Esophagus muscularis mucosa (tissue), 4 donors: ENCODE results near the gene ANAPC7. TPM values are rescaled to one million over a fixed set of nuclear protein-coding genes. Genes with fewer than 3 reads are reported as not detected.

ENCODE experiments used
- DNase-seq: peaks from one replicate; pipeline ENCODE4 v3.0.0-alpha.2; 2017; ENCODE audit errors: extremely low spot score
- H3K27ac ChIP-seq, 4 donors: fragments of 200-600 bp; sonication (generic); replicated peaks in 1 of 4; 1 replicate in 3 of 4; 2 replicates in 1 of 4; pipeline ENCODE4 v1.5.1; 2016 to 2019; ENCODE audit warnings: mild to moderate bottlenecking in 1 of 4
- H3K27me3 ChIP-seq, 4 donors: fragments of 200-600 bp; sonication (generic); one replicate each; pipeline versions ENCODE4 v1.5.1 to v1.6.0; 2016 to 2019
- H3K36me3 ChIP-seq, 4 donors: fragments of 200-600 bp; sonication (generic); one replicate each; pipeline ENCODE4 v1.5.1; 2016 to 2019
- H3K4me1 ChIP-seq, 4 donors: fragments of 200-600 bp; sonication (generic); one replicate each; pipeline ENCODE4 v1.5.1; 2016 to 2019
- H3K4me3 ChIP-seq, 4 donors: fragments of 200-600 bp; sonication (generic); 1 replicate in 2 of 4; 2 replicates in 2 of 4; pipeline ENCODE4 v1.5.1; 2016 to 2019; ENCODE audit warnings: mild to moderate bottlenecking in 4 of 4, moderate library complexity in 1 of 4
- H3K9me3 ChIP-seq, 4 donors: fragments of 200-600 bp; sonication (generic); 1 replicate in 3 of 4; 2 replicates in 1 of 4; pipeline ENCODE4 v1.5.1; 2016 to 2019
- CTCF ChIP-seq, 3 experiments: fragments of 200-600 bp in 2 of 3; fragments of 450-650 bp in 1 of 3; sonication (generic) in 2 of 3; IDR thresholded peaks; one replicate each; pipeline ENCODE4 v1.5.1; 2017 to 2019; ENCODE audit warnings: antibody characterized with exemption in 3 of 3, mild to moderate bottlenecking in 2 of 3, moderate library complexity in 1 of 3
- EP300 ChIP-seq: sonication (generic); formaldehyde crosslinking; IDR thresholded peaks from one replicate; pipeline ENCODE4 v1.6.1; 2017; ENCODE audit warnings: antibody characterized with exemption
- POLR2A ChIP-seq: fragments of 450-650 bp; IDR thresholded peaks from one replicate; pipeline ENCODE4 v1.6.1; 2017; ENCODE audit warnings: antibody characterized with exemption, moderate library complexity, mild to moderate bottlenecking, low read depth
- POLR2AphosphoS5 ChIP-seq, 2 donors: sonication (generic); formaldehyde crosslinking; IDR thresholded peaks; one replicate each; pipeline ENCODE4 v1.6.1; 2017; ENCODE audit warnings: antibody characterized with exemption in 2 of 2
- WGBS: methylation state at CpG from one replicate; pipeline ENCODE4 v1.1.5; 2018; 5-methylcytosine and 5-hydroxymethylcytosine counted together
- intact Hi-C: fragments of 100-400 bp; cut with DNase I; formaldehyde crosslinking; loops from one replicate; pipeline ENCODE4 v1.15.1; 2023
- total RNA-seq, 4 donors: library from RNA; depleted of rRNA; stranded (reverse); fragments of >200 nt; gene quantifications; one replicate each; pipeline versions ENCODE4 v1.1.0 to v1.2.1, GENCODE V29; 2016

The ANAPC7 gene
- total RNA-seq, 4 donors from 2014 or later, result 32.5 to 35.0 (median 33.2) TPM

- intact Hi-C loops, result no loop called here
- Histone ChIP-seq H3K27ac (peak overlapping the region in 1 of 4 donors; percentile 54), H3K4me1 (peaks cover 12 to 70% (median 55%) of the 10 kb centered on the region in 4 donors), H3K27me3 (no peaks in the 10 kb centered on the region), H3K4me3 (no peak overlapping the region), H3K36me3 (peaks cover 22 to 58% (median 51%) of the 10 kb centered on the region in 4 donors), H3K9me3 (no peaks in the 10 kb centered on the region)
- no peak for DNase-seq
- WGBS, result 61% methylated on average over 5 of the region's 13 CpGs
- TF ChIP-seq POLR2A, result no peak
These were observed 32.7 kb downstream of the ANAPC7 start for GRCh38 chr12:110370732-110371231.

GRCh38 chr12:110369992-110370391 is 33.5 kb downstream of the ANAPC7 start:
- Histone ChIP-seq H3K27me3 (no peaks in the 10 kb centered on the region), H3K4me3 (no peak overlapping the region), H3K36me3 (peaks cover 14 to 50% (median 43%) of the 10 kb centered on the region in 4 donors), H3K4me1 (peaks cover 12 to 71% (median 55%) of the 10 kb centered on the region in 4 donors), H3K9me3 (no peaks in the 10 kb centered on the region), H3K27ac (no peak overlapping the region)
- DNase-seq, result no peak
- TF ChIP-seq POLR2A, result no peak
- no peak for TF ChIP-seq CTCF (IDR thresholded peaks at IDR 0.05)
- intact Hi-C loops, result no loop called here
- WGBS, result 98% methylated on average over 8 of the region's 8 CpGs

GRCh38 chr12:110367181-110367864 is 36.2 kb downstream of the ANAPC7 start:
- Histone ChIP-seq H3K27me3 (no peaks in the 10 kb centered on the region), H3K27ac (peak overlapping the region; percentile 52 to 70 (median 54)), H3K9me3 (no peaks in the 10 kb centered on the region), H3K4me3 (no peak overlapping the region), H3K36me3 (peaks cover 11 to 24% (median 21%) of the 10 kb centered on the region in 4 donors), H3K4me1 (peaks cover 0 to 47% (median 35%) of the 10 kb centered on the region in 4 donors)
- 54% methylated on average over 10 of the region's 15 CpGs for WGBS
- no peak for DNase-seq
- TF ChIP-seq CTCF (IDR thresholded peaks at IDR 0.05), result no peak
- peak in 1 of 2 donors; percentile 49 for TF ChIP-seq POLR2AphosphoS5 (IDR thresholded peaks at IDR 0.05)
- intact Hi-C loops, result no loop called here

GRCh38 chr12:110366321-110367142 is 37.0 kb downstream of the ANAPC7 start:
- no peak for TF ChIP-seq POLR2A
- TF ChIP-seq POLR2AphosphoS5 (IDR thresholded peaks at IDR 0.05), result no peak
- no peak for TF ChIP-seq EP300
- no peak for TF ChIP-seq CTCF (IDR thresholded peaks at IDR 0.05)
- DNase-seq, result no peak
- Histone ChIP-seq H3K27me3 (no peaks in the 10 kb centered on the region), H3K4me1 (peaks cover 0 to 39% (median 27%) of the 10 kb centered on the region in 4 donors), H3K9me3 (no peaks in the 10 kb centered on the region), H3K27ac (peak overlapping the region; percentile 52 to 70 (median 54)), H3K4me3 (no peak overlapping the region), H3K36me3 (peaks cover 5 to 16% (median 13%) of the 10 kb centered on the region in 4 donors)
- WGBS, result 63% methylated on average over 10 of the region's 13 CpGs
- intact Hi-C loops, result no loop called here
